ENCODE measurements around the gene JMJD7. TPM values are rescaled to one million over a fixed set of nuclear protein-coding genes. Genes with fewer than 3 reads are reported as not detected.
A peak's percentile ranks its signal among the peaks of the same experiment; 100 is the strongest.

Gene JMJD7
- total RNA-seq, 1 experiment from 2014 or later, result 13.2 TPM

- ChIA-PET POLR2A (no interaction called here), CTCF (no interaction called here)
- ATAC-seq (peak; percentile 14; the same call in 1 of the 2 replicates), DNase-seq (ENCODE audit: low read depth, low spot score) (no peak)
- TF ChIP-seq POLR2AphosphoS5 (IDR thresholded peaks at IDR 0.05; ENCODE audit: low read depth, low read length) (no peak), SIN3A (IDR thresholded peaks at IDR 0.05; ENCODE audit: borderline replicate concordance, insufficient read depth, low read depth, low read length) (no peak), TCF7L2 (IDR thresholded peaks at IDR 0.05; ENCODE audit: low read depth, low read length) (no peak), REST (IDR thresholded peaks at IDR 0.05; ENCODE audit: insufficient read depth in 1 of 2, low read depth in 2 of 2, low read length in 1 of 2) (no peak), CTCF (IDR thresholded peaks at IDR 0.05) (no peak)
- Histone ChIP-seq H3K4me3 (ENCODE audit: low read depth in 2 of 2, low read length in 2 of 2) (no peak overlapping the region), H3K4me1 (ENCODE audit: control insufficient read depth, insufficient read depth, low read length) (no peaks in the 10 kb centered on the region), H3K27me3 (ENCODE audit: control insufficient read depth, insufficient read depth, low read length) (no peaks in the 10 kb centered on the region), H3K9me3 (ENCODE audit: control insufficient read depth, insufficient read depth, low read depth, low read length) (no peaks in the 10 kb centered on the region), H3K36me3 (ENCODE audit: control insufficient read depth, insufficient read depth, low read length) (no peaks in the 10 kb centered on the region), H3K27ac (ENCODE audit: low read length) (no peak overlapping the region)
- intact Hi-C loops (cut with micrococcal nuclease; ENCODE audit: unreplicated experiment) (no loop called here), in situ Hi-C loops (cut with HindIII; ENCODE audit: low pct_unique_long_range_greater_than_20kb, low sequenced_read_pairs) (no loop called here)
- BruUV-seq (replicated peaks), result no TSS peak
Measured at GRCh38 chr15:41852736-41853590, 25.1 kb downstream of the JMJD7 start.

- ChIA-PET POLR2A (no interaction called here), CTCF (no interaction called here)
- no peak overlapping the region for H3K27ac ChIP-seq (ENCODE audit: low read length)
- H3K36me3 ChIP-seq (ENCODE audit: control insufficient read depth, insufficient read depth, low read length), result no peaks in the 10 kb centered on the region
- ATAC-seq (no peak), DNase-seq (ENCODE audit: low read depth, low spot score) (no peak)
- intact Hi-C loops (cut with micrococcal nuclease; ENCODE audit: unreplicated experiment), result no loop called here
- BruUV-seq (replicated peaks), result no TSS peak
- TF ChIP-seq SIN3A (IDR thresholded peaks at IDR 0.05; ENCODE audit: borderline replicate concordance, insufficient read depth, low read depth, low read length), result no peak
- no peak for TF ChIP-seq CTCF (IDR thresholded peaks at IDR 0.05)
- no peak for TF ChIP-seq TCF7L2 (IDR thresholded peaks at IDR 0.05; ENCODE audit: low read depth, low read length)
- TF ChIP-seq POLR2AphosphoS5 (IDR thresholded peaks at IDR 0.05; ENCODE audit: low read depth, low read length), result no peak
- no peak for TF ChIP-seq REST (IDR thresholded peaks at IDR 0.05; ENCODE audit: insufficient read depth in 1 of 2, low read depth in 2 of 2, low read length in 1 of 2)
- no peaks in the 10 kb centered on the region for H3K4me1 ChIP-seq (ENCODE audit: control insufficient read depth, insufficient read depth, low read length)
- H3K9me3 ChIP-seq (ENCODE audit: control insufficient read depth, insufficient read depth, low read depth, low read length), result no peaks in the 10 kb centered on the region
- in situ Hi-C loops (cut with HindIII; ENCODE audit: low pct_unique_long_range_greater_than_20kb, low sequenced_read_pairs), result no loop called here
- H3K4me3 ChIP-seq (ENCODE audit: low read depth in 2 of 2, low read length in 2 of 2), result no peak overlapping the region
- H3K27me3 ChIP-seq (ENCODE audit: control insufficient read depth, insufficient read depth, low read length), result no peaks in the 10 kb centered on the region
Measured at GRCh38 chr15:41853831-41854230, 25.9 kb downstream of the JMJD7 start.
